H1 (cell line): ENCODE results near the gene NMUR1. TPM values are rescaled to one million over a fixed set of nuclear protein-coding genes. Genes with fewer than 3 reads are reported as not detected.

ENCODE experiments used
- BCL11A ChIP-seq, 2 experiments: IDR thresholded peaks; one replicate each; pipeline ENCODE4 v1.6.1; 2011; ENCODE audit warnings: low read depth in 2 of 2, low read length in 2 of 2, mild to moderate bottlenecking in 2 of 2
- BRCA1 ChIP-seq: IDR thresholded peaks from 2 replicates; pipeline ENCODE4 v1.6.1; 2012; ENCODE audit warnings: low read depth, low read length, improper control_type of control experiment
- CHD7 ChIP-seq: fragments of 300-600 bp; sonication (generic); IDR thresholded peaks from 2 replicates; pipeline ENCODE4 v1.7.1; 2012; ENCODE audit warnings: low read length, moderate library complexity, mild to moderate bottlenecking, inconsistent platforms; ENCODE audit not compliant: insufficient replicate concordance
- E2F6 ChIP-seq: IDR thresholded peaks from 2 replicates; pipeline ENCODE4 v1.6.1; 2012; ENCODE audit warnings: inconsistent platforms
- HDAC2 ChIP-seq, 2 experiments: fragments of 300-600 bp in 1 of 2; sonication (generic) in 1 of 2; IDR thresholded peaks; 2 replicates each; pipeline ENCODE4 v1.6.1; 2011 to 2012; ENCODE audit warnings: low read depth in 2 of 2, low read length in 2 of 2, mild to moderate bottlenecking in 2 of 2, moderate library complexity in 2 of 2, borderline replicate concordance in 1 of 2, inconsistent platforms in 1 of 2
- HDAC6 ChIP-seq: IDR thresholded peaks from one replicate; pipeline ENCODE4 v1.7.1; 2012; ENCODE audit warnings: low read depth, mild to moderate bottlenecking, inconsistent platforms, low read length, moderate library complexity
- JUND ChIP-seq: IDR thresholded peaks from 2 replicates; pipeline ENCODE4 v1.6.1; 2011; ENCODE audit warnings: mild to moderate bottlenecking, improper control_type of control experiment, low read length
- KDM4A ChIP-seq: IDR thresholded peaks from one replicate; pipeline ENCODE4 v1.7.1; 2012; ENCODE audit warnings: low read depth, mild to moderate bottlenecking, moderate library complexity, low read length, inconsistent platforms; ENCODE audit not compliant: severe bottlenecking
- POLR2A ChIP-seq, 2 experiments: IDR thresholded peaks; 1 replicate in 1 of 2; 2 replicates in 1 of 2; pipeline ENCODE4 v1.6.1; 2011; ENCODE audit warnings: low read depth in 2 of 2, low read length in 2 of 2, mild to moderate bottlenecking in 2 of 2; ENCODE audit errors: control extremely low read depth in 1 of 2
- SP2 ChIP-seq: IDR thresholded peaks from 2 replicates; pipeline ENCODE4 v1.6.1; 2012; ENCODE audit warnings: mild to moderate bottlenecking, low read length, inconsistent platforms
- SP4 ChIP-seq: IDR thresholded peaks from 2 replicates; pipeline ENCODE4 v1.6.1; 2012; ENCODE audit warnings: low read length, inconsistent platforms
- SUZ12 ChIP-seq: fragments of 200-600 bp; sonication (generic); IDR thresholded peaks from 2 replicates; pipeline ENCODE4 v1.6.1; 2012; ENCODE audit warnings: mild to moderate bottlenecking, inconsistent platforms, low read length, moderate library complexity, mixed read lengths
- polyA plus RNA-seq, 7 experiments: library from polyadenylated mRNA; depleted of rRNA in 3 of 7; stranded (reverse) in 5 of 7; unstranded in 2 of 7; fragments of >200 nt in 5 of 7; fragments of 200-250 nt in 2 of 7; gene quantifications; 1 replicate in 5 of 7; 2 replicates in 1 of 7; 4 replicates in 1 of 7; pipeline versions ENCODE4 v1.2.1 to v1.2.3, GENCODE V29; 2011 to 2013; ENCODE audit warnings: missing spikeins in 2 of 7, mixed read lengths in 2 of 7
- total RNA-seq: library from RNA; stranded (reverse); fragmentation: NEBNext Ultra II Directional; extraction: Animal tissue kit (Norgen Biotek cat#: 25700); gene quantifications from 2 replicates; pipeline ENCODE4 v1.2.1, GENCODE V29; 2021

The NMUR1 gene
- total and polyA plus RNA-seq, 2 of the 8 experiments (the other 6 are each of a cell fraction or from before 2014, with no cell fraction given): 0.56 to 1.5 TPM

DNA sequence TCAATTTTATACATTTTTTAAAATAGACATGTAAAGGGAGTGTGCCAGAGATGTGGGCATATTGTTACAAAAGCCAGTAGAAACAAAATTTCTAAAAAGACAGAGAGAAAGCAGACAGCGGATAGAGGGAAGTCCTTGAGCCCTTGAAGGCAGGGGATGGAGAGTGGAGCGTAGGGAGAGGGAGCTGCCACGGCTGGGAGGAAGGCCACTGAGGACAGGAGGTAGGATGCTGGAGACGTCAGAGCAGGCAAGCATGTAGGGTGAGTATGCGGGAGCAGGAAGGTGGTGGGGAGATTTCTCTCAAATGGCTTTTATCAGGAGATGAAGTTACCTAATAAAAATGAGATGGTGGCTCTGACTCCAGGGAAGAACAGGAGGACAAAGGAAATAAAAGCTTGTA, 41.9 kb downstream of the NMUR1 start (continued):
- TF ChIP-seq CHD7: no peak
- TF ChIP-seq POLR2A (IDR thresholded peaks at IDR 0.05; ENCODE audit: control extremely low read depth in 1 of 2, low read depth in 2 of 2, low read length in 2 of 2): no peak
- no peak for TF ChIP-seq JUND
- no peak for TF ChIP-seq BRCA1
- TF ChIP-seq KDM4A: no peak
- no peak for TF ChIP-seq E2F6
- TF ChIP-seq SP2: no peak
- TF ChIP-seq HDAC2 (IDR thresholded peaks at IDR 0.05; ENCODE audit: borderline replicate concordance in 1 of 2, low read depth in 2 of 2, low read length in 2 of 2): no peak
- TF ChIP-seq HDAC6: no peak
- TF ChIP-seq SUZ12: no peak
- no peak for TF ChIP-seq BCL11A (IDR thresholded peaks at IDR 0.05; ENCODE audit: low read depth in 2 of 2, low read length in 2 of 2)
- no peak for TF ChIP-seq SP4
